ENCODE measurements around the gene KRTAP21-3. TPM values are rescaled to one million over a fixed set of nuclear protein-coding genes. Genes with fewer than 3 reads are reported as not detected.

The KRTAP21-3 gene
- total and polyA plus RNA-seq, 3 donors from 2014 or later: not detected

- no peaks in the 10 kb centered on the region for H3K36me3 ChIP-seq (ENCODE audit: low read depth, missing control alignments)
- DNase-seq: no peak
- H3K27me3 ChIP-seq: no peaks in the 10 kb centered on the region
- H3K4me1 ChIP-seq: no peaks in the 10 kb centered on the region
- 86 to 87% methylated on average over 2 of the region's 2 CpGs for WGBS, 2 donors
- TF ChIP-seq POLR2A (IDR thresholded peaks at IDR 0.05): no peak
- TF ChIP-seq CTCF (IDR thresholded peaks at IDR 0.05): no peak
- intact Hi-C loops (cut with DNase I; ENCODE audit: low total_unique reads): no loop called here
- H3K9me3 ChIP-seq: no peaks in the 10 kb centered on the region
- no peak overlapping the region for H3K4me3 ChIP-seq
- no peak overlapping the region for H3K27ac ChIP-seq
Measured at GRCh38 chr21:30672985-30673650, 45.5 kb downstream of the KRTAP21-3 start.

- 75 to 100% methylated on average over 1 of the region's 1 CpG for WGBS, 2 donors
- no peak for DNase-seq
- Histone ChIP-seq H3K9me3 (no peaks in the 10 kb centered on the region), H3K27me3 (no peaks in the 10 kb centered on the region), H3K4me3 (no peak overlapping the region), H3K27ac (no peak overlapping the region), H3K4me1 (no peaks in the 10 kb centered on the region), H3K36me3 (ENCODE audit: low read depth, missing control alignments) (no peaks in the 10 kb centered on the region)
- TF ChIP-seq CTCF (IDR thresholded peaks at IDR 0.05): no peak
- no peak for TF ChIP-seq POLR2A (IDR thresholded peaks at IDR 0.05)
- intact Hi-C loops (cut with DNase I; ENCODE audit: low total_unique reads): no loop called here
Measured at GRCh38 chr21:30668776-30669175, 49.8 kb downstream of the KRTAP21-3 start.

Small RNAs within 50 kb of the gene (small RNA-seq; reads per million reads assigned to genes)
- gene AP000244.1 (0 reads per million in 2 donors), gene KRTAP21-3 (0 reads per million in 2 donors)

Other genes with a start within 250 kb of the KRTAP21-3 start
- not detected for gene KRTAP19-1, start 238.4 kb downstream of the KRTAP21-3 start, total RNA-seq
- gene KRTAP19-1, start 238.4 kb downstream of the KRTAP21-3 start, polyA plus RNA-seq (ENCODE audit: insufficient read depth, low read depth, low replicate concordance): not detected
- not detected for gene KRTAP19-2, start 231.3 kb downstream of the KRTAP21-3 start, total RNA-seq
- gene KRTAP19-2, start 231.3 kb downstream of the KRTAP21-3 start, polyA plus RNA-seq (ENCODE audit: insufficient read depth, low read depth, low replicate concordance): not detected
- gene KRTAP19-3, start 226.8 kb downstream of the KRTAP21-3 start, total RNA-seq: not detected
- not detected for gene KRTAP19-3, start 226.8 kb downstream of the KRTAP21-3 start, polyA plus RNA-seq (ENCODE audit: insufficient read depth, low read depth, low replicate concordance)
- gene KRTAP19-4, start 221.6 kb downstream of the KRTAP21-3 start, total RNA-seq: not detected
- gene KRTAP19-4, start 221.6 kb downstream of the KRTAP21-3 start, polyA plus RNA-seq (ENCODE audit: insufficient read depth, low read depth, low replicate concordance): not detected
- not detected for gene KRTAP19-5, start 216.6 kb downstream of the KRTAP21-3 start, total RNA-seq
- not detected for gene KRTAP19-5, start 216.6 kb downstream of the KRTAP21-3 start, polyA plus RNA-seq (ENCODE audit: insufficient read depth, low read depth, low replicate concordance)
- not detected for gene KRTAP19-6, start 176.9 kb downstream of the KRTAP21-3 start, total RNA-seq
- gene KRTAP19-6, start 176.9 kb downstream of the KRTAP21-3 start, polyA plus RNA-seq (ENCODE audit: insufficient read depth, low read depth, low replicate concordance): not detected
- not detected for gene KRTAP19-7, start 157.5 kb downstream of the KRTAP21-3 start, total RNA-seq
- gene KRTAP19-7, start 157.5 kb downstream of the KRTAP21-3 start, polyA plus RNA-seq (ENCODE audit: insufficient read depth, low read depth, low replicate concordance): not detected
- gene KRTAP22-2, start 128.4 kb downstream of the KRTAP21-3 start, total RNA-seq: not detected
- gene KRTAP22-2, start 128.4 kb downstream of the KRTAP21-3 start, polyA plus RNA-seq (ENCODE audit: insufficient read depth, low read depth, low replicate concordance): not detected
- 1 to 10 TPM in 1 of 2 donors, under 1 TPM in 1; 0.99 to 1.3 TPM for gene KRTAP6-3, start 126.3 kb downstream of the KRTAP21-3 start, total RNA-seq
- not detected for gene KRTAP6-3, start 126.3 kb downstream of the KRTAP21-3 start, polyA plus RNA-seq (ENCODE audit: insufficient read depth, low read depth, low replicate concordance)
- not detected for gene KRTAP6-2, start 119.9 kb downstream of the KRTAP21-3 start, total RNA-seq
- not detected for gene KRTAP6-2, start 119.9 kb downstream of the KRTAP21-3 start, polyA plus RNA-seq (ENCODE audit: insufficient read depth, low read depth, low replicate concordance)
- gene KRTAP22-1, start 117.7 kb downstream of the KRTAP21-3 start, total RNA-seq: not detected
- gene KRTAP22-1, start 117.7 kb downstream of the KRTAP21-3 start, polyA plus RNA-seq (ENCODE audit: insufficient read depth, low read depth, low replicate concordance): not detected
- gene KRTAP6-1, start 104.8 kb downstream of the KRTAP21-3 start, total RNA-seq: not detected
- not detected for gene KRTAP6-1, start 104.8 kb downstream of the KRTAP21-3 start, polyA plus RNA-seq (ENCODE audit: insufficient read depth, low read depth, low replicate concordance)
- not detected for gene KRTAP20-1, start 102.4 kb downstream of the KRTAP21-3 start, total RNA-seq
- gene KRTAP20-1, start 102.4 kb downstream of the KRTAP21-3 start, polyA plus RNA-seq (ENCODE audit: insufficient read depth, low read depth, low replicate concordance): not detected
- gene KRTAP20-4, start 98.2 kb downstream of the KRTAP21-3 start, total RNA-seq: not detected
- gene KRTAP20-4, start 98.2 kb downstream of the KRTAP21-3 start, polyA plus RNA-seq (ENCODE audit: insufficient read depth, low read depth, low replicate concordance): not detected
- gene KRTAP20-2, start 83.6 kb downstream of the KRTAP21-3 start, total RNA-seq: not detected
- gene KRTAP20-2, start 83.6 kb downstream of the KRTAP21-3 start, polyA plus RNA-seq (ENCODE audit: insufficient read depth, low read depth, low replicate concordance): not detected
- not detected for gene KRTAP20-3, start 75.9 kb downstream of the KRTAP21-3 start, total RNA-seq
- gene KRTAP20-3, start 75.9 kb downstream of the KRTAP21-3 start, polyA plus RNA-seq (ENCODE audit: insufficient read depth, low read depth, low replicate concordance): not detected
- 1 to 10 TPM in 1 of 2 donors, not detected in 1; 1.4 TPM for gene KRTAP21-2, start 28.5 kb upstream of the KRTAP21-3 start, total RNA-seq
- 2.5 TPM for gene KRTAP21-2, start 28.5 kb upstream of the KRTAP21-3 start, polyA plus RNA-seq (ENCODE audit: insufficient read depth, low read depth, low replicate concordance)
- not detected for gene KRTAP21-1, start 36.7 kb upstream of the KRTAP21-3 start, total RNA-seq
- not detected for gene KRTAP21-1, start 36.7 kb upstream of the KRTAP21-3 start, polyA plus RNA-seq (ENCODE audit: insufficient read depth, low read depth, low replicate concordance)
- not detected for gene KRTAP8-1, start 94.5 kb upstream of the KRTAP21-3 start, total RNA-seq
- not detected for gene KRTAP8-1, start 94.5 kb upstream of the KRTAP21-3 start, polyA plus RNA-seq (ENCODE audit: insufficient read depth, low read depth, low replicate concordance)
- gene KRTAP7-1, start 111.0 kb upstream of the KRTAP21-3 start, total RNA-seq: 1 to 10 TPM in 1 of 2 donors, under 1 TPM in 1; 0.81 to 1.5 TPM
- not detected for gene KRTAP7-1, start 111.0 kb upstream of the KRTAP21-3 start, polyA plus RNA-seq (ENCODE audit: insufficient read depth, low read depth, low replicate concordance)
- 1 to 10 TPM; 1.1 to 2.8 TPM for gene KRTAP11-1, start 162.8 kb upstream of the KRTAP21-3 start, total RNA-seq
- gene KRTAP11-1, start 162.8 kb upstream of the KRTAP21-3 start, polyA plus RNA-seq (ENCODE audit: insufficient read depth, low read depth, low replicate concordance): not detected

All from testis (tissue), 3 donors.